Thymus (tissue), 11 donors: ENCODE results near the gene FRRS1. TPM values are rescaled to one million over a fixed set of nuclear protein-coding genes. Genes with fewer than 3 reads are reported as not detected.

ENCODE experiments used
- DNase-seq, 9 donors: peaks; one replicate each; pipeline ENCODE4 v3.0.0-alpha.2; 2013; ENCODE audit warnings: low spot score in 9 of 9, low read depth in 6 of 9, missing footprints in 1 of 9
- H3K27ac ChIP-seq, 2 donors: one replicate each; pipeline ENCODE4 v1.5.1; 2013; ENCODE audit warnings: control low read depth in 1 of 2, low read depth in 1 of 2, low read length in 1 of 2, mild to moderate bottlenecking in 1 of 2, moderate library complexity in 1 of 2
- H3K27me3 ChIP-seq, 2 donors: one replicate each; pipeline ENCODE4 v1.5.1; 2013; ENCODE audit warnings: low read length in 1 of 2; ENCODE audit not compliant: control insufficient read depth in 2 of 2, insufficient read depth in 1 of 2
- H3K36me3 ChIP-seq, 2 donors: one replicate each; pipeline ENCODE4 v1.5.1; 2013; ENCODE audit warnings: low read length in 1 of 2, mild to moderate bottlenecking in 1 of 2, moderate library complexity in 1 of 2; ENCODE audit not compliant: control insufficient read depth in 2 of 2, insufficient read depth in 2 of 2
- H3K4me1 ChIP-seq, 2 donors: one replicate each; pipeline ENCODE4 v1.5.1; 2013; ENCODE audit warnings: low read length in 2 of 2; ENCODE audit not compliant: control insufficient read depth in 2 of 2, insufficient read depth in 2 of 2
- H3K4me3 ChIP-seq, 2 donors: one replicate each; pipeline ENCODE4 v1.5.1; 2013; ENCODE audit warnings: low read length in 2 of 2, control low read depth in 1 of 2, mild to moderate bottlenecking in 1 of 2
- H3K9me3 ChIP-seq, 2 donors: one replicate each; pipeline ENCODE4 v1.5.1; 2013; ENCODE audit warnings: low read length in 1 of 2, mild to moderate bottlenecking in 1 of 2; ENCODE audit not compliant: control insufficient read depth in 2 of 2, insufficient read depth in 1 of 2
- WGBS: extraction: QIAGEN DNeasy Blood & Tissue Kit; methylation state at CpG from one replicate; pipeline ENCODE4 v1.1.7; 2013; 5-methylcytosine and 5-hydroxymethylcytosine counted together
- polyA plus RNA-seq: library from polyadenylated mRNA; stranded (reverse); fragments of 200-250 nt; gene quantifications from one replicate; pipeline ENCODE4 v1.2.3, GENCODE V29; 2013
- total RNA-seq: library from RNA; stranded (reverse); fragments of 120-200 nt; gene quantifications from one replicate; pipeline ENCODE4 v1.2.4, GENCODE V29; 2013
- donor health status: healthy.

The FRRS1 gene
- total and polyA plus RNA-seq, 2 donors: 0.87 to 8.7 TPM

GRCh38 chr1:99776120-99776519, 9.7 kb upstream of the FRRS1 start:
- no peaks in the 10 kb centered on the region for H3K36me3 ChIP-seq
- no peak overlapping the region for H3K27ac ChIP-seq
- no peaks in the 10 kb centered on the region for H3K9me3 ChIP-seq
- DNase-seq: no peak
- no peak overlapping the region for H3K4me3 ChIP-seq
- H3K4me1 ChIP-seq: no peaks in the 10 kb centered on the region
- no peaks in the 10 kb centered on the region for H3K27me3 ChIP-seq

- Histone ChIP-seq H3K36me3 (no peaks in the 10 kb centered on the region), H3K9me3 (no peaks in the 10 kb centered on the region), H3K27ac (no peak overlapping the region), H3K27me3 (no peaks in the 10 kb centered on the region), H3K4me3 (no peak overlapping the region), H3K4me1 (no peaks in the 10 kb centered on the region)
- 98% methylated on average over 3 of the region's 3 CpGs for WGBS
- DNase-seq: no peak
Measured at GRCh38 chr1:99772809-99773208, 6.4 kb upstream of the FRRS1 start.

- no peak for DNase-seq
- no peaks in the 10 kb centered on the region for H3K9me3 ChIP-seq
- H3K4me1 ChIP-seq: no peaks in the 10 kb centered on the region
- no peaks in the 10 kb centered on the region for H3K36me3 ChIP-seq
- H3K27ac ChIP-seq: no peak overlapping the region
- no peak overlapping the region for H3K4me3 ChIP-seq
- no peaks in the 10 kb centered on the region for H3K27me3 ChIP-seq
Measured at GRCh38 chr1:99771513-99771918, 5.1 kb upstream of the FRRS1 start.

- DNase-seq: no peak
- no peaks in the 10 kb centered on the region for H3K9me3 ChIP-seq
- H3K27me3 ChIP-seq: no peaks in the 10 kb centered on the region
- 82% methylated on average over 6 of the region's 6 CpGs for WGBS
- H3K27ac ChIP-seq: no peak overlapping the region
- no peaks in the 10 kb centered on the region for H3K4me1 ChIP-seq
- no peaks in the 10 kb centered on the region for H3K36me3 ChIP-seq
- H3K4me3 ChIP-seq: no peak overlapping the region
Measured at GRCh38 chr1:99768524-99769245, 2.2 kb upstream of the FRRS1 start.

- H3K4me1 ChIP-seq: no peaks in the 10 kb centered on the region
- DNase-seq: no peak
- 94% methylated on average over 3 of the region's 3 CpGs for WGBS
- no peaks in the 10 kb centered on the region for H3K36me3 ChIP-seq
- no peaks in the 10 kb centered on the region for H3K27me3 ChIP-seq
- H3K9me3 ChIP-seq: no peaks in the 10 kb centered on the region
- no peak overlapping the region for H3K27ac ChIP-seq
- H3K4me3 ChIP-seq: no peak overlapping the region
Measured at GRCh38 chr1:99768104-99768503, 1.7 kb upstream of the FRRS1 start.

GRCh38 chr1:99764909-99765308, 1.5 kb downstream of the FRRS1 start:
- 94% methylated on average over 1 of the region's 1 CpG for WGBS
- Histone ChIP-seq H3K9me3 (no peaks in the 10 kb centered on the region), H3K27ac (no peak overlapping the region), H3K4me3 (no peak overlapping the region), H3K36me3 (no peaks in the 10 kb centered on the region), H3K27me3 (no peaks in the 10 kb centered on the region), H3K4me1 (no peaks in the 10 kb centered on the region)
- no peak for DNase-seq

GRCh38 chr1:99764439-99764838, 2.0 kb downstream of the FRRS1 start:
- Histone ChIP-seq H3K4me1 (no peaks in the 10 kb centered on the region), H3K36me3 (no peaks in the 10 kb centered on the region), H3K9me3 (no peaks in the 10 kb centered on the region), H3K27ac (no peak overlapping the region), H3K4me3 (no peak overlapping the region), H3K27me3 (no peaks in the 10 kb centered on the region)
- WGBS: 97% methylated on average over 2 of the region's 2 CpGs
- no peak for DNase-seq

GRCh38 chr1:99763956-99764355, 2.5 kb downstream of the FRRS1 start:
- Histone ChIP-seq H3K36me3 (no peaks in the 10 kb centered on the region), H3K27ac (no peak overlapping the region), H3K27me3 (no peaks in the 10 kb centered on the region), H3K9me3 (no peaks in the 10 kb centered on the region), H3K4me1 (no peaks in the 10 kb centered on the region), H3K4me3 (no peak overlapping the region)
- WGBS: 97% methylated on average over 2 of the region's 2 CpGs
- no peak for DNase-seq

GRCh38 chr1:99761774-99762173, 4.7 kb downstream of the FRRS1 start:
- WGBS: 95% methylated on average over 1 of the region's 1 CpG
- DNase-seq: no peak
- no peaks in the 10 kb centered on the region for H3K27me3 ChIP-seq
- no peaks in the 10 kb centered on the region for H3K4me1 ChIP-seq
- no peak overlapping the region for H3K27ac ChIP-seq
- no peak overlapping the region for H3K4me3 ChIP-seq
- H3K36me3 ChIP-seq: no peaks in the 10 kb centered on the region
- H3K9me3 ChIP-seq: no peaks in the 10 kb centered on the region
